ENCODE data around the gene EYA2.

The EYA2 gene

DNA sequence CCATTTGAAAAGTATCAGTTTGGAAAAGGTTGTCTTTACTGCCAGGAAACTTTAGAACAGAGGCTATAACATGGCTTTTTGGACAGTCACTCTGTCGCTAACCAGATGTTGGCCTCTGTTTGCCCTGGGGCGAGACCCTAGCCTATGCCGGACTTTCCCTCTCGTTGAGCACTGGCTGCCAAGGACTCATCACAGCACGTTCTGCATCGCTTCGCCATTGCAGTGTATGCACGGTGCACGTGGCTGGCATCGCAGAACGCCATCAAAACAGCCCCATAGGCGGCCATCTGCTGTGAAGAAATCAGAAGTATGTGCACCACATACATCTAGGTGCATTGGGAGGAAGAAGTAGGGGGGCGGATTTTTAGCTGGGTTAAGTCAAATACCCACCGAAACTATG is 156.4 kb downstream of the EYA2 start:
- no peak for ATAC-seq
- TF ChIP-seq, protein P1, sequence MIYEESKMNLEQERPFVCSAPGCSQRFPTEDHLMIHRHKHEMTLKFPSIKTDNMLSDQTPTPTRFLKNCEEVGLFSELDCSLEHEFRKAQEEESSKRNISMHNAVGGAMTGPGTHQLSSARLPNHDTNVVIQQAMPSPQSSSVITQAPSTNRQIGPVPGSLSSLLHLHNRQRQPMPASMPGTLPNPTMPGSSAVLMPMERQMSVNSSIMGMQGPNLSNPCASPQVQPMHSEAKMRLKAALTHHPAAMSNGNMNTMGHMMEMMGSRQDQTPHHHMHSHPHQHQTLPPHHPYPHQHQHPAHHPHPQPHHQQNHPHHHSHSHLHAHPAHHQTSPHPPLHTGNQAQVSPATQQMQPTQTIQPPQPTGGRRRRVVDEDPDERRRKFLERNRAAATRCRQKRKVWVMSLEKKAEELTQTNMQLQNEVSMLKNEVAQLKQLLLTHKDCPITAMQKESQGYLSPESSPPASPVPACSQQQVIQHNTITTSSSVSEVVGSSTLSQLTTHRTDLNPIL (CRISPR knock-in tag; IDR thresholded peaks at IDR 0.05; ENCODE audit: low read depth) = no peak
- TF ChIP-seq PPARA (CRISPR knock-in tag; IDR thresholded peaks at IDR 0.05; ENCODE audit: borderline replicate concordance) = no peak
- TF ChIP-seq CSDC2 (CRISPR knock-in tag; IDR thresholded peaks at IDR 0.05) = no peak
- no peak for TF ChIP-seq ZFP3 (CRISPR knock-in tag; IDR thresholded peaks at IDR 0.05)
- no peak for TF ChIP-seq ARNTL (CRISPR knock-in tag; IDR thresholded peaks at IDR 0.05; ENCODE audit: borderline replicate concordance, low read depth)
- no peak for TF ChIP-seq ESRRG (CRISPR knock-in tag; IDR thresholded peaks at IDR 0.05)
- TF ChIP-seq, protein P2, sequence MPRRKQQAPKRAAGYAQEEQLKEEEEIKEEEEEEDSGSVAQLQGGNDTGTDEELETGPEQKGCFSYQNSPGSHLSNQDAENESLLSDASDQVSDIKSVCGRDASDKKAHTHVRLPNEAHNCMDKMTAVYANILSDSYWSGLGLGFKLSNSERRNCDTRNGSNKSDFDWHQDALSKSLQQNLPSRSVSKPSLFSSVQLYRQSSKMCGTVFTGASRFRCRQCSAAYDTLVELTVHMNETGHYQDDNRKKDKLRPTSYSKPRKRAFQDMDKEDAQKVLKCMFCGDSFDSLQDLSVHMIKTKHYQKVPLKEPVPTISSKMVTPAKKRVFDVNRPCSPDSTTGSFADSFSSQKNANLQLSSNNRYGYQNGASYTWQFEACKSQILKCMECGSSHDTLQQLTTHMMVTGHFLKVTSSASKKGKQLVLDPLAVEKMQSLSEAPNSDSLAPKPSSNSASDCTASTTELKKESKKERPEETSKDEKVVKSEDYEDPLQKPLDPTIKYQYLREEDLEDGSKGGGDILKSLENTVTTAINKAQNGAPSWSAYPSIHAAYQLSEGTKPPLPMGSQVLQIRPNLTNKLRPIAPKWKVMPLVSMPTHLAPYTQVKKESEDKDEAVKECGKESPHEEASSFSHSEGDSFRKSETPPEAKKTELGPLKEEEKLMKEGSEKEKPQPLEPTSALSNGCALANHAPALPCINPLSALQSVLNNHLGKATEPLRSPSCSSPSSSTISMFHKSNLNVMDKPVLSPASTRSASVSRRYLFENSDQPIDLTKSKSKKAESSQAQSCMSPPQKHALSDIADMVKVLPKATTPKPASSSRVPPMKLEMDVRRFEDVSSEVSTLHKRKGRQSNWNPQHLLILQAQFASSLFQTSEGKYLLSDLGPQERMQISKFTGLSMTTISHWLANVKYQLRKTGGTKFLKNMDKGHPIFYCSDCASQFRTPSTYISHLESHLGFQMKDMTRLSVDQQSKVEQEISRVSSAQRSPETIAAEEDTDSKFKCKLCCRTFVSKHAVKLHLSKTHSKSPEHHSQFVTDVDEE (CRISPR knock-in tag; IDR thresholded peaks at IDR 0.05) = no peak
- TF ChIP-seq, protein P3, sequence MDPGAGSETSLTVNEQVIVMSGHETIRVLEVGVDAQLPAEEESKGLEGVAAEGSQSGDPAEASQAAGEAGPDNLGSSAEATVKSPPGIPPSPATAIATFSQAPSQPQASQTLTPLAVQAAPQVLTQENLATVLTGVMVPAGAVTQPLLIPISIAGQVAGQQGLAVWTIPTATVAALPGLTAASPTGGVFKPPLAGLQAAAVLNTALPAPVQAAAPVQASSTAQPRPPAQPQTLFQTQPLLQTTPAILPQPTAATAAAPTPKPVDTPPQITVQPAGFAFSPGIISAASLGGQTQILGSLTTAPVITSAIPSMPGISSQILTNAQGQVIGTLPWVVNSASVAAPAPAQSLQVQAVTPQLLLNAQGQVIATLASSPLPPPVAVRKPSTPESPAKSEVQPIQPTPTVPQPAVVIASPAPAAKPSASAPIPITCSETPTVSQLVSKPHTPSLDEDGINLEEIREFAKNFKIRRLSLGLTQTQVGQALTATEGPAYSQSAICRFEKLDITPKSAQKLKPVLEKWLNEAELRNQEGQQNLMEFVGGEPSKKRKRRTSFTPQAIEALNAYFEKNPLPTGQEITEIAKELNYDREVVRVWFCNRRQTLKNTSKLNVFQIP (CRISPR knock-in tag; IDR thresholded peaks at IDR 0.05; ENCODE audit: borderline replicate concordance, low read depth) = no peak
- TF ChIP-seq, protein P4, sequence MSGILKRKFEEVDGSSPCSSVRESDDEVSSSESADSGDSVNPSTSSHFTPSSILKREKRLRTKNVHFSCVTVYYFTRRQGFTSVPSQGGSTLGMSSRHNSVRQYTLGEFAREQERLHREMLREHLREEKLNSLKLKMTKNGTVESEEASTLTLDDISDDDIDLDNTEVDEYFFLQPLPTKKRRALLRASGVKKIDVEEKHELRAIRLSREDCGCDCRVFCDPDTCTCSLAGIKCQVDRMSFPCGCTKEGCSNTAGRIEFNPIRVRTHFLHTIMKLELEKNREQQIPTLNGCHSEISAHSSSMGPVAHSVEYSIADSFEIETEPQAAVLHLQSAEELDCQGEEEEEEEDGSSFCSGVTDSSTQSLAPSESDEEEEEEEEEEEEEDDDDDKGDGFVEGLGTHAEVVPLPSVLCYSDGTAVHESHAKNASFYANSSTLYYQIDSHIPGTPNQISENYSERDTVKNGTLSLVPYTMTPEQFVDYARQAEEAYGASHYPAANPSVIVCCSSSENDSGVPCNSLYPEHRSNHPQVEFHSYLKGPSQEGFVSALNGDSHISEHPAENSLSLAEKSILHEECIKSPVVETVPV (CRISPR knock-in tag; IDR thresholded peaks at IDR 0.05) = no peak
- TF ChIP-seq TOX (CRISPR knock-in tag; IDR thresholded peaks at IDR 0.05; ENCODE audit: borderline replicate concordance) = no peak
- TF ChIP-seq OSR1 (CRISPR knock-in tag; IDR thresholded peaks at IDR 0.05) = no peak
- TF ChIP-seq ZNF70 (CRISPR knock-in tag; IDR thresholded peaks at IDR 0.05) = no peak
- no peak for TF ChIP-seq SNAI2 (CRISPR knock-in tag; IDR thresholded peaks at IDR 0.05)
- no peak for TF ChIP-seq RARB (CRISPR knock-in tag; IDR thresholded peaks at IDR 0.05)

DNA sequence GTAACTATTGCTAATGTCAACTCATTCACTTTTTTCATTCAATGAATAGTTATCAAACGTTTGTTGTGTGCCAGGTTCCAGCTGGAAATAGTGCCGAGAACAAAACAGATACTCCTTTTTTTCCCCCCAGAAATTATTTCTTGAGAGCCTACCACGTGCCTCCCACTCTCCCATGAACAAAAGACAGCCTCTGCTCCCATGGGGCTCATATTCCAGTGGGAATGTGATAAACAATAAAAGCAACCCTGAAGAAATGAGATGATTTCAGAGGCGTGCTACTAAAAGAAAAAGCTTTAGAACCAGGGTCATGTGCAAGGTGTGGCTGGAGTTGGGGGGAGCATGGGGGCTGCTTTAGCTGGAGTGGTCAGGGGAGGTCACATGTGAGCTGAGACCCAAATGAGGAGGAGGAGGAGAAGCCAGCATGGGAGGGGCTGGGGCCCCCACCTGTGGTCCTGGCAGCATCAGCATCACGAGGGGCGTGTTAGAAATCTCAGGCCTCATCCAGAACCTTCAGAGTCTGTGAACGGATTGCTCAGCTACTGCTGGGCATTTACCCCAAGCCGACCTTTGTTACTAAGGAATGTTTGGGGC is 157.4 kb downstream of the EYA2 start:
- TF ChIP-seq SNAI2 (CRISPR knock-in tag; IDR thresholded peaks at IDR 0.05) (no peak), ZC3H10 (CRISPR knock-in tag; IDR thresholded peaks at IDR 0.05) (no peak), ZNF565 (CRISPR knock-in tag; conservative IDR thresholded peaks at IDR 0.05; ENCODE audit: low read depth) (no peak), TCF4 (CRISPR knock-in tag; IDR thresholded peaks at IDR 0.05; ENCODE audit: borderline replicate concordance) (no peak), TOX (CRISPR knock-in tag; IDR thresholded peaks at IDR 0.05; ENCODE audit: borderline replicate concordance) (no peak), RARB (CRISPR knock-in tag; IDR thresholded peaks at IDR 0.05) (no peak), CSDC2 (CRISPR knock-in tag; IDR thresholded peaks at IDR 0.05) (no peak)
- TF ChIP-seq, protein P1 (CRISPR knock-in tag; IDR thresholded peaks at IDR 0.05; ENCODE audit: low read depth) = no peak
- TF ChIP-seq, protein P3 (CRISPR knock-in tag; IDR thresholded peaks at IDR 0.05; ENCODE audit: borderline replicate concordance, low read depth) = no peak

DNA sequence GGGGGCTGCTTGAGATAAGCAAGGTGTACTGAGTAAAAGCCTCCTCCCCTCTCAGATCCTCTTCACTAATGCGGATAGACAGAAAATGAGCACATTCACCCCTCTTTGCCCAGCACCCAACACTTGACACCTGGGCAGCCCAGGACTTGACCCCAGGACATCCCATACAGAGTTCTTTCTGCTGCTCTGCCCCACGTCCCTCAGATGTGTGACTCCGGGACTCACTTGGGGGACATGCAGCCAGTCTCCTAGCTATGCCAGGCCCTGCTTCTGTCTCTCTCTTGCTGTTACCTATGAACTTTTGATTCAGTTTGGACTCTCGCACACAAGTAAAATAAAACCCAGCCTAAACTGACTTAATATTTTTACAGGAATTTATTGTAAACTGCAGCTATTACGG is 159.9 kb downstream of the EYA2 start:
- TF ChIP-seq ARNTL (CRISPR knock-in tag; IDR thresholded peaks at IDR 0.05; ENCODE audit: borderline replicate concordance, low read depth) (no peak), ZFP30 (CRISPR knock-in tag; IDR thresholded peaks at IDR 0.05) (no peak), GLIS3 (CRISPR knock-in tag; IDR thresholded peaks at IDR 0.05) (no peak), ZC3H10 (CRISPR knock-in tag; IDR thresholded peaks at IDR 0.05) (no peak)
- no peak for ATAC-seq

More for the DNA sequence above, 157.4 kb downstream of the EYA2 start:
- no peak for ATAC-seq

All from SK-N-SH treated with all-trans-retinoic acid at 6 μM for 48 hours (cell line).